Amniotic epithelial cell (primary cell): ENCODE measurements around the gene FAM111A.
"Not testable (repeated sequence)": the region's sequence is repeated elsewhere in the genome, so short reads cannot be mapped to it uniquely, and the experiment has no call there.

Source experiments
- DNase-seq: peaks from one replicate; pipeline ENCODE4 v3.0.0-alpha.2; 2010; ENCODE audit warnings: low read depth

Gene FAM111A

GRCh38 chr11:59142530-59143507, at the start of gene FAM111A:
Gene FAM111A, plus strand, starts transcription at chr11:59142856. Its CDS starts 6,017 bp downstream, at chr11:59148873.
- DNase-seq, result peak; percentile 77

GRCh38 chr11:59093576-59093975, 49.1 kb upstream of the FAM111A start:
- DNase-seq, result not testable (repeated sequence)

- DNase-seq, result not testable (repeated sequence)
Measured at GRCh38 chr11:59095225-59095624, 47.4 kb upstream of the FAM111A start.

- not testable (repeated sequence) for DNase-seq
Measured at GRCh38 chr11:59095972-59096575, 46.6 kb upstream of the FAM111A start.

GRCh38 chr11:59097113-59097708, 45.4 kb upstream of the FAM111A start:
- DNase-seq, result peak; percentile 59

GRCh38 chr11:59097938-59098337, 44.7 kb upstream of the FAM111A start:
- not testable (repeated sequence) for DNase-seq

GRCh38 chr11:59102259-59102765, 40.3 kb upstream of the FAM111A start:
- DNase-seq, result peak; percentile 23

- peak; percentile 95 for DNase-seq
Measured at GRCh38 chr11:59106363-59107336, 36.0 kb upstream of the FAM111A start, which contains the start of gene FAM111B. Gene FAM111B, plus strand, starts transcription at chr11:59107237. Its CDS starts 2,389 bp downstream, at chr11:59109626.

GRCh38 chr11:59107721-59108120, 34.9 kb upstream of the FAM111A start:
- not testable (repeated sequence) for DNase-seq

GRCh38 chr11:59112494-59112893, 30.2 kb upstream of the FAM111A start:
- peak; percentile 36 for DNase-seq

GRCh38 chr11:59114344-59114743, 28.3 kb upstream of the FAM111A start:
- DNase-seq, result no peak

GRCh38 chr11:59115553-59115952, 27.1 kb upstream of the FAM111A start:
- no peak for DNase-seq

GRCh38 chr11:59117774-59118173, 24.9 kb upstream of the FAM111A start:
- DNase-seq, result no peak

GRCh38 chr11:59119826-59120225, 22.8 kb upstream of the FAM111A start:
- DNase-seq, result no peak

- peak; percentile 72 for DNase-seq
Measured at GRCh38 chr11:59135648-59136461, 6.8 kb upstream of the FAM111A start.

- peak; percentile 7 for DNase-seq
Measured at GRCh38 chr11:59136551-59136950, 6.1 kb upstream of the FAM111A start.

- no peak for DNase-seq
Measured at GRCh38 chr11:59137190-59137589, 5.5 kb upstream of the FAM111A start.

GRCh38 chr11:59138643-59139042, 4.0 kb upstream of the FAM111A start:
- DNase-seq, result no peak

- no peak for DNase-seq
Measured at GRCh38 chr11:59141191-59141590, 1.5 kb upstream of the FAM111A start.
